ENCODE results near the gene SLC4A8.

GRCh38 chr12:51409846-51410245 lies 14.8 kb upstream of the SLC4A8 start:
- TF ChIP-seq CTCF (IDR thresholded peaks at IDR 0.05) (no peak), ZFX (IDR thresholded peaks at IDR 0.05; ENCODE audit: borderline replicate concordance) (no peak)

All from 22Rv1 (cell line).